HepG2 (cell line): ENCODE data around the gene CCN2. TPM values are rescaled to one million over a fixed set of nuclear protein-coding genes. Genes with fewer than 3 reads are reported as not detected.

ENCODE experiments used
- CHD4 ChIP-seq: fragments of 200-600 bp; sonication (generic); IDR thresholded peaks from 2 replicates; pipeline ENCODE4 v1.7.0; 2017; ENCODE audit warnings: mild to moderate bottlenecking, low read length, borderline replicate concordance
- HINFP ChIP-seq: sonication (generic); formaldehyde crosslinking; IDR thresholded peaks from 2 replicates; pipeline ENCODE4 v1.4.0; 2020; ENCODE audit warnings: low read depth, mild to moderate bottlenecking, missing genetic modification reagents
- IKZF5 ChIP-seq: IDR thresholded peaks from 2 replicates; pipeline ENCODE4 v1.6.1; 2018; ENCODE audit warnings: missing genetic modification reagents, mild to moderate bottlenecking, missing compliant biosample characterization
- MTF2 ChIP-seq: sonication (generic); formaldehyde crosslinking; IDR thresholded peaks from 2 replicates; pipeline ENCODE4 v1.5.0; 2020; ENCODE audit warnings: missing genetic modification reagents, borderline replicate concordance
- RAD21 ChIP-seq: fragments of 450-650 bp; formaldehyde crosslinking; IDR thresholded peaks from 2 replicates; pipeline ENCODE4 v1.5.0; 2020; ENCODE audit warnings: mild to moderate bottlenecking
- SP140L ChIP-seq: sonication (generic); formaldehyde crosslinking; IDR thresholded peaks from 2 replicates; pipeline ENCODE4 v1.4.0; 2020; ENCODE audit warnings: missing genetic modification reagents, borderline replicate concordance
- SP2 ChIP-seq: sonication (generic); formaldehyde crosslinking; IDR thresholded peaks from 2 replicates; pipeline ENCODE4 v1.5.1; 2020; ENCODE audit warnings: mild to moderate bottlenecking, missing genetic modification reagents
- ZBTB37 ChIP-seq: sonication (generic); formaldehyde crosslinking; IDR thresholded peaks from 2 replicates; pipeline ENCODE4 v1.4.0; 2020; ENCODE audit warnings: mild to moderate bottlenecking, missing genetic modification reagents
- ZNF121 ChIP-seq: sonication (generic); formaldehyde crosslinking; IDR thresholded peaks from 2 replicates; pipeline ENCODE4 v1.5.0; 2020; ENCODE audit warnings: mild to moderate bottlenecking, missing genetic modification reagents
- ZNF414 ChIP-seq: sonication (generic); formaldehyde crosslinking; IDR thresholded peaks from 2 replicates; pipeline ENCODE4 v1.5.0; 2020; ENCODE audit warnings: missing genetic modification reagents
- polyA plus RNA-seq, 8 experiments: library from polyadenylated mRNA; depleted of rRNA in 3 of 8; stranded (reverse) in 7 of 8; unstranded in 1 of 8; fragments of >200 nt; fragmentation: Illumina TruSeq in 4 of 8; extraction: Trizol in 4 of 8; gene quantifications; 2 replicates each; pipeline versions ENCODE4 v1.2.1 to v1.2.3, GENCODE V29; 2011 to 2016; ENCODE audit warnings: low read depth in 4 of 8, missing spikeins in 1 of 8, mixed read lengths in 1 of 8; ENCODE audit not compliant: insufficient read depth in 1 of 8
- total RNA-seq, 5 experiments: library from RNA; depleted of rRNA; stranded (reverse); fragments of >200 nt; fragmentation: Illumina TruSeq; extraction: Trizol; gene quantifications; 2 replicates each; pipeline ENCODE4 v1.2.3, GENCODE V29; 2016; ENCODE audit warnings: low read depth in 1 of 5

CCN2 gene
- total and polyA plus RNA-seq, 2 of the 13 experiments (the other 11 are each of a cell fraction or from before 2014, with no cell fraction given), result 34.7 to 316 TPM

GRCh38 chr6:131951576-131952230 is 531 bp upstream of the CCN2 start (continued):
- TF ChIP-seq MTF2 (CRISPR knock-in tag) (0 out of 2 replicates have a peak, but pooled peaks have one; percentile 9), HINFP (CRISPR knock-in tag) (no peak), IKZF5 (0 out of 2 replicates have a peak, but pooled peaks have one; percentile 8), ZNF121 (CRISPR knock-in tag) (0 out of 2 replicates have a peak, but pooled peaks have one; percentile 2), ZBTB37 (CRISPR knock-in tag) (0 out of 2 replicates have a peak, but pooled peaks have one; percentile 45), ZNF414 (CRISPR knock-in tag) (0 out of 2 replicates have a peak, but pooled peaks have one; percentile 2), CHD4 (peak; percentile 71; the same call in 1 of the 2 replicates), RAD21 (no peak), SP140L (CRISPR knock-in tag) (peak; percentile 50; the same call in 1 of the 2 replicates), SP2 (CRISPR knock-in tag) (0 out of 2 replicates have a peak, but pooled peaks have one; percentile 4)
